Measurements from ENCODE around the gene TBC1D22B.

The TBC1D22B gene, protein sequence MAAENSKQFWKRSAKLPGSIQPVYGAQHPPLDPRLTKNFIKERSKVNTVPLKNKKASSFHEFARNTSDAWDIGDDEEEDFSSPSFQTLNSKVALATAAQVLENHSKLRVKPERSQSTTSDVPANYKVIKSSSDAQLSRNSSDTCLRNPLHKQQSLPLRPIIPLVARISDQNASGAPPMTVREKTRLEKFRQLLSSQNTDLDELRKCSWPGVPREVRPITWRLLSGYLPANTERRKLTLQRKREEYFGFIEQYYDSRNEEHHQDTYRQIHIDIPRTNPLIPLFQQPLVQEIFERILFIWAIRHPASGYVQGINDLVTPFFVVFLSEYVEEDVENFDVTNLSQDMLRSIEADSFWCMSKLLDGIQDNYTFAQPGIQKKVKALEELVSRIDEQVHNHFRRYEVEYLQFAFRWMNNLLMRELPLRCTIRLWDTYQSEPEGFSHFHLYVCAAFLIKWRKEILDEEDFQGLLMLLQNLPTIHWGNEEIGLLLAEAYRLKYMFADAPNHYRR

GRCh38 chr6:37257634-37258404 is at the start of gene TBC1D22B, which contains the start of gene TMEM217:
TBC1D22B (plus strand) TSS chr6:37257772; CDS start chr6:37257918, 146 bp downstream.
TMEM217 (minus strand) TSS chr6:37258144; CDS start chr6:37219030, 39,114 bp downstream.
- DNase-seq = peak; percentile 92 to 95 (median 94)

GRCh38 chr6:37207903-37208456 is 49.6 kb upstream of the TBC1D22B start:
- DNase-seq = peak; percentile 76 to 88 (median 77)

- DNase-seq = no peak
Observed at GRCh38 chr6:37208793-37209192, 48.8 kb upstream of the TBC1D22B start.

- no peak for DNase-seq
Observed at GRCh38 chr6:37209461-37210205, 47.9 kb upstream of the TBC1D22B start.

GRCh38 chr6:37210313-37210968 is 47.1 kb upstream of the TBC1D22B start:
- DNase-seq = peak; percentile 77 to 94 (median 92)

DNA sequence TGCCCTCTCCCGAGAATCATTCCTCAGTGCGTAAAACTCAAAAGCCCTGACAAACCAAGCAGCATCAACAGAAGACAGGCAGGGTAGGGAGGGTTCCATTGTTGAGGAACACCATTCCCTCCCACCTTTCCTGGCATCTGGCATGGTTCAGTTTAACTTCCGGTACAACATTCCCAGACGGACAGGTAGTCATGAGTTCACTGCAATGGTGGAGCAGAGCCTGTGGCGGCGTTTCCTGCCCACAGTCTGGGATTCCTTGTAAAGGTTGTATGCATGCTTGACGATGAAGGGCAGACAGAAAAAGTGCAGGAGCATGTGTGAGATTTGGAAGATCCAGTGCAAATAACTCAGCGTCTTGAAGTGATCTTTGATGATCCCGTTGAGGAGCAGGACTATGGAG is 45.3 kb upstream of the TBC1D22B start:
- no peak for DNase-seq

DNA sequence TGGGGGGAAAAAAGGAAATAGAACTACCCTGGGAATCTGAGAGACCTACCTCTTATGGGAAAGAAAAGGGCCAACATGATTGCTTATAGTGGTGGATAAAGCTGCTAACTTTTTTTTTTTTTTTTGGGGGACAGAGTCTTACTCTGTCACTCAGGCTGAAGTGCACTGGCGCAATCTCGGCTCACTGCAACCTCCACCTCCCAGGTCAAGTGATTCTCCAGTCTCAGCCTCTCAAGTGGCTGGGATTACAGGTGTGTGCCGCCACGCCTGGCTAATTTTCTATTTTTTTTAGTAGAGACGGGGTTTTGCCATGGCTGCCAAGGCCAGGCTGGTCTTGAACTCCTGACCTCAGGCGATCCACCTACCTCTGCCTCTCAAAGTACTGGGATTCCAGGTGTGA is 39.5 kb upstream of the TBC1D22B start:
- DNase-seq = peak in 1 of 3 experiments; percentile 10

DNA sequence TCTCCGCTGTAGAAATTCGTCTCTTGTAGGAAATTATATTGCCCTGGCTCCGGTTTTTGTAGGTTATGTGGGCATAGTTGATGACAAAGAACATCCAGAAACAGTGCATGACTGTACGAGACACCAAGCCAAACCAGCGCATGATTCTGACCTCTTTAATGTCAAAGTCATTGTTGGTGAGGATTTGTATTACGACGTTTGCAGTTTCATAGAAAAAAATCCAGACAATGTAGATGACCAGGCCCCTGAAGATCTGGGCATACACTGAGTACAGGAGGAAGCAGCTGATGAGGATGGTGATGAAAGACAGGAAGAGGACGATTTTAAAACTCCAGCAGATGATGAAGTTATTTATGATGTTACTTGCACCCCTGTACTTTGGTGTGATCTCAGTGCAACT is 39.1 kb upstream of the TBC1D22B start:
- no peak for DNase-seq

GRCh38 chr6:37221585-37222124 is 35.9 kb upstream of the TBC1D22B start:
- peak in 1 of 3 experiments; percentile 68 for DNase-seq

DNA sequence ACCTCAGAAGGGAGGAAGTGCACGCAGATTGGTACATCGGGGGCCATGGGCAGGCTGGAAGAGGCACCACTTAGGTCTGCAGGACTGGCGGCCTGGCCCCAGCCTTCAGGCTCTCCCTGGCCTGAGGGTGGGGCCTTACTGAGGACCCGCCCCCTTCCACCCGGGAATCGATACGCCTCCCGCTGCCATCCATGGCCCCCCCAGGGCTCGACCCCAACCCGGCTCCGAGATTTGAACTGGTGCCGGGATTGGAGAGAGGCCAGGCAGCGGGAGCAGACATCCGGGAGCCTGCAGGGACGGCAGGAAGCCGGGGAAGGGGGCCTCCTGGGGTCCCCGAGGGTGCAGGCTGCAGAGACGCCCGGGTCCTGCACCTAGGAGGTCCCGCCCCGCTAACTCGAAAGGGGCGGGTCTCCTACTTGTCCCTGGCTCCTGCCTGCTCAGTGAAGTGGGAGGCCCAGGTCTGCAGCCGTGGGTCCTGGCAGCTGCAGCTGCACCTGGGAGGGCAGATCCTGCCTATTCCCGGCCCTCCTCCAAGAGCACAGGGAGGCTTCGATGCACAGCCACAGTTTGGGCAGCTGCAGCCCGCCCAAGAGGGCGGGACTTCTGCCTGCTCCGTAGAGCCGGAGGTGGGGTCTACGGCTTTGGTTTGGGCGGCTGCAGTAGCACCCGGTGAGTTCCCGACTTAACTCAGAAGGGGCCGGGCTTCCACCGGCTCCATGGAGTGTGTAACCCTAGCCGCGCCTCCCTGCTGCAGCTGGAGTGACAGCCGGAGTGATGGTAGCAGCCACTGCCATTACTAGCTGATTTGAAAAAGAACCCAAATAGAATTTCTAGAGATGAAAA is 35.2 kb upstream of the TBC1D22B start:
- DNase-seq = peak; percentile 94 to 97 (median 96)

DNA sequence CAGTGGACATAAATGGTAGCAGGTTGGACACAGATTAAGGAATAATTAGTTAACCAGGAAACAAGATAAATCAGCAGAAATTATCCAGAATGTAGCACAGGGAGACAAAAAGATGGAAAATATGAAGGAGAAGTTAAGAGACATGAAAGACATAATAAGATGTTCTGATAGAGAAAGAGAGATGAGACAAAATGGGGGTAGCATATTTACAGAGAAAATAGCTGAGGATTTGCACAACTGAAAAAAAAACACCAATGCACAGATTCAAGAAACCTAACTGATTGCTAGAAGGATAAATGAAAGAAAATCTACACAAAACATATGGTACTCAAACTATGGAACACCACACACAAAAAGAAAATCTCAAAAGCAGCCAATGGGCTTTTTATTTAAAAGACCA is 34.6 kb upstream of the TBC1D22B start:
- DNase-seq = peak in 1 of 3 experiments; percentile 42

DNA sequence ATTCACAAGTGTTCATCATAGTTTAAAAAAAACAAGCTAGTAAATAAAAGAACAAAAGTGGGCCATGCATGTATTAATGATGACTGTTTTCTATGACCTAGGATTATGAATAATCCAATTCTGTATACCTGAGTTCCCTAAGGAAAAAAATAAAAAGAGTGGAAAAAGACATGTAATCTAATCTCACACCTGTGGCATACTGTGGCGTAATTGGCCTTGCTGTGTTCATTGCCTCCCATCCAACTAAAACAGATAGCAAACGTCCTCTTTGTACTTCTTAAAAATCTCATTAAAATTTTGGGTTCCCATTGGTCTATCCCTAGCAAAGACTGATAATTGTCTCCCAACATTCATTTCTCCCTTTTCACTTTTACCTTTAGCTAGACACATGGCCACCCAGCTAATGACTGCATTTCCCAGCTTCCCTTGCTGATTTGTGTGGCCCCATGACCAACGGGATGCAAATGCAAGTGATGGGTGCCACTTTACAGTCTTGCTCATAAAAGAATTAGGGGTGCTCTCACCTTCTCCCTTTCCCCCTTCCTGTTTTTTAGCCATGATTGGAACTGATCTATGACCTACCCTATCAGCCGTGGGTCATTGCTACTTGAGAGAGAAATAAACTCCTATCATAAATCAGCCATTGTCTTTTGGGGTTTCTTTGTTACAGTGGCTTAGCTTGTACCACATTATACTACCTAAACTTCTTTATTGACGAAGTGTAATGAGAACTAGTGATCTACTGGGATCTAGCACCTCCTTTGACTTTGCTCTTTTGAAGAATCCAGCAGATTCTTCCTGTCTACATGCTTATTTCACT is 32.0 kb upstream of the TBC1D22B start:
- no peak for DNase-seq

DNA sequence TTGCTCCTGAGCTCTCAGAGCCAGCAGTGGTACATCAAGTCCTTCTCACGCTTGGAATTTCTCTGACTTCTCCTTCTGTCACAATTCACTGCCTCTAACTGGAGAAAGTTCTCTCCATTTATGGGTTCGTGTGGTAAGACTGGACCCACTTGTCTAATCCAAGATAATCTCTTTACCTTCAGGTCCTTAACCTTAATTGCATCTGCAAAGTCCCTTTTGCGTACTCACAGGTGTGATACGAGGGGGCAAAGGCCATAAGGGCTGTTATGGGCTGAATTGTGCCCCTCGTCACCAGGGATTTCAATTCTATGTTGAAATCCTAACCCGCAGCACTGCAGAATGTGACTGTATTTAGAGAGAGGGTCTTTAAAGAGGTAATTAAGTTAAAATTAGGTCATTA is 27.5 kb upstream of the TBC1D22B start:
- DNase-seq = no peak

DNA sequence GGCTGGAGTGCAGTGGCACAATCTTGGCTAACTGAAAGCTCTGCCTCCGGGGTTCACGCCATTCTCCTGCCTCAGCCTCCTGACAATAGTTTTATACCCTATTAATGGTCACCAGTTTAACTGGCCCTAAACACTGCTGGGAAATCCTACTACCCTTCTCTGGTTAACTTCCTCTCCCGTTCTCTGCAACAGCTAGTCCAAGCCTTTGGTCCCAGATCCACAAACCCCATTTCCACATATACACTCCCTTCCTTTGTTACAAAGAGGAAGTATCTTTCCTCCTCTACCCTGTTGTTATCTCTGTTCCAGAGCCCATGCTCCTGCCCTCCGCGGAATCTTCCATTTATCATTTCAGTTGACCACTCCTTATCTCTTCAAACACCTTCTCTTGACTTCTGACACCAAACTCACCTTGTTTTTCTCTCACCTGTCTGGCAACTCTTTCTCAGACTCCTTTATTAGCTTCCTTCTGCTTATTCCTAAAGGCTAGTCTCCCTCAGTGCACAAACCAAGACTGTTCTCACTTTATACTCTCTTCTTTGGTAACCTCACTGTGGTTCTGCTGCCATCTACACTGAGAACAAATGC is 25.0 kb upstream of the TBC1D22B start:
- no peak for DNase-seq

GRCh38 chr6:37233541-37233940 is 24.0 kb upstream of the TBC1D22B start:
- DNase-seq = no peak

DNA sequence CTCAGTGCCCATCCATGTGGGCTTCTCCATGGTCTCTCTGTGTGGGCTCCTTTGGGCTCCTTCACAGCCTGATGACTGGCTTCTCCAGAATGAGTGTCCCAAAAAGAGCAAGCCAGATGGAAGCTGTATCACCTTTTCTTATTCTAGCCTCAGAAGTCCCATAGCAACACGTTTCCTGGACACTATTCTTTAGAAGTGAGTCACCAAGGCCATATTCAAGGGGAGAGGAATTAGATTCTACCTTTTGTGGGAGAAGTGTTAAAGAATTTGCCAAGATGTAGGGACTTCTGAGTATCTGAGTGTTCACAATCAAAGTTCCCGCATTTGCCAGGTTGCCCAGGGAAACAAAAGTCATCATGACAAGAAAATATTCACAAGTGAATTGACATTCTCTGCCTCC is 20.7 kb upstream of the TBC1D22B start:
- no peak for DNase-seq

DNA sequence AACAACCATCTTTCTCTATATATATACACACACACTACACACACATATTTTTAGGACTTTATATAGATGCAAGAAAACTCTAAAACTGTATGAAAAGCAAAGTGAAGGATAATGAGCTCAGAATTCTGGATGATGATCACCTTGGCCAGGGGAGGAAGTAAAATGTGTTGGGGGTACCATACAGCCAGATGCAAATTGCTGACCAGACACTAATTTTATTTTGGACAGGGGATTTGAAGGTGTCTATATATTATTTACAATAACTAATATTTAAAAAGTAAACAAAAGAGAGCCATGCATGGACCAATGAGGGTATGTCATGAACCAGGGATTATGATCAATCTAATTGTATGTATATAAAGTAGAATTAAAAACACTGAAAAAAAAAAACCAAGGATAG is 19.8 kb upstream of the TBC1D22B start:
- DNase-seq = no peak

GRCh38 chr6:37238381-37238780 is 19.2 kb upstream of the TBC1D22B start:
- no peak for DNase-seq

DNA sequence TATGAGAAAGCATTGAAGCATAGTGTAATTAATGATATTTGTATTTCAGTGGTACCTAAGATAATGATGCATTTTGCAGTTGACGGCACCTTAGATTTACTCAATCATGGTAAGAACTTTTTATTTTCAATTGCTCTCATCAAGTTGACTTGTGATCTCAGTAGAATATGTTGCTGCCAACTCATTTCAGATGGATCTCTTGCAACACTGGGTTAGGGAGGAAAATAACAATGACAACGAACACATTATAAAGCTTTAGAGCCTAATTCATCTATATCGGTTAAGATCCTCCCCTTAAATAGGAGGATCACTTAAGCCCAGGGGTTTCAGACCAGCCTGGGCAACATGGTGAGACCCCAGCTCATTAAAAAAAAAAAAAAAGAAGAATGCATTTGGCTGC is 18.0 kb upstream of the TBC1D22B start:
- no peak for DNase-seq

Measured in NCI-H1417 (cell line).